ENCODE results near the gene NCOA1. TPM values are rescaled to one million over a fixed set of nuclear protein-coding genes. Genes with fewer than 3 reads are reported as not detected.

Gene NCOA1
- polyA plus RNA-seq, 1 donor (not counting 4 experiments of a cell fraction or from before 2014, with no cell fraction given) = 5.0 TPM

DNA sequence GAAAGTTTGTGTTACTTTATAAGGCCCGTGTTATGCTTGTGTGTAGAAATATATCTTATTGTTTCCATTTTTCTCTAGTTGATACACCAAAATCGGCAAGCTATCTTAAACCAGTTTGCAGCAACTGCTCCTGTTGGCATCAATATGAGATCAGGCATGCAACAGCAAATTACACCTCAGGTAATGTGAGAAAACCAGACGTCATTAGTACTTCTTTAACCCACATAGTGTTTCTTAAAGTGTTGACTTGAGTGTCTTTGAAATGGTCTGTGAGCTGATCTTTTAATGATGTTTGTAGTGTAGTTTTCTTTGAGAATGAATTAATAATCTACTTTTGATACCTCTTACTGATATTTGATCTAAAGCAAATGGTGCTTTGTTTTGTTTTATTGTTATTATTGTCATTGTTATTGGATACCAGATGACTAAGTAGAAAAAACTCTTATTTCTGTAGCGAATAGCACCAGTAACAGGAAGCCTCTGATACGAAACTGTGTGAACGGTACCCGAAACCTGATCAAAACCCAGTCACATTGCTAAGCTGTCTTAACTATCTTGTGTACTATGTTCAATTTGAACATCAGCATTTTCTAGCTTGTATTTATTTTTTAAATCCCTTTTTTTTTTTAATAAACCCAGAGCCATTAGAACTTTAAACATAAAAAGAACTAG, 248.4 kb downstream of the NCOA1 start:
- DNase-seq (ENCODE audit: low read depth, low spot score) = no peak
- Histone ChIP-seq H3K79me2 (ENCODE audit: control insufficient read depth, insufficient read depth, low read length) (no peaks in the 10 kb centered on the region), H3K4me1 (ENCODE audit: control insufficient read depth, extremely low read depth, insufficient read depth, low read length) (no peaks in the 10 kb centered on the region), H3K9me3 (ENCODE audit: control insufficient read depth, low read depth, low read length) (no peaks in the 10 kb centered on the region), H3K27ac (ENCODE audit: control insufficient read depth, insufficient read depth, low read length) (no peak overlapping the region), H3K9me1 (ENCODE audit: control insufficient read depth, extremely low read depth, insufficient read depth, low read length) (no peaks in the 10 kb centered on the region), H3K27me3 (ENCODE audit: control insufficient read depth, extremely low read depth, insufficient read depth, low read length) (no peaks in the 10 kb centered on the region), H4K20me1 (ENCODE audit: control insufficient read depth, extremely low read depth, insufficient read depth, low read length) (no peaks in the 10 kb centered on the region), H3K4me2 (ENCODE audit: control insufficient read depth, extremely low read depth, insufficient read depth, low read depth, low read length) (no peak overlapping the region), H3K4me3 (ENCODE audit: control insufficient read depth in 2 of 3, extremely low read depth in 1 of 3, insufficient read depth in 2 of 3, low read depth in 1 of 3, low read length in 3 of 3) (no peak overlapping the region), H3K9ac (ENCODE audit: control insufficient read depth, extremely low read depth, insufficient read depth, low read length) (no peak overlapping the region), H2AFZ (ENCODE audit: control insufficient read depth, low read length) (no peak overlapping the region), H3K36me3 (ENCODE audit: control insufficient read depth in 2 of 2, extremely low read depth in 1 of 2, insufficient read depth in 2 of 2, low read length in 2 of 2) (no peaks in the 10 kb centered on the region)
- TF ChIP-seq, protein P1, sequence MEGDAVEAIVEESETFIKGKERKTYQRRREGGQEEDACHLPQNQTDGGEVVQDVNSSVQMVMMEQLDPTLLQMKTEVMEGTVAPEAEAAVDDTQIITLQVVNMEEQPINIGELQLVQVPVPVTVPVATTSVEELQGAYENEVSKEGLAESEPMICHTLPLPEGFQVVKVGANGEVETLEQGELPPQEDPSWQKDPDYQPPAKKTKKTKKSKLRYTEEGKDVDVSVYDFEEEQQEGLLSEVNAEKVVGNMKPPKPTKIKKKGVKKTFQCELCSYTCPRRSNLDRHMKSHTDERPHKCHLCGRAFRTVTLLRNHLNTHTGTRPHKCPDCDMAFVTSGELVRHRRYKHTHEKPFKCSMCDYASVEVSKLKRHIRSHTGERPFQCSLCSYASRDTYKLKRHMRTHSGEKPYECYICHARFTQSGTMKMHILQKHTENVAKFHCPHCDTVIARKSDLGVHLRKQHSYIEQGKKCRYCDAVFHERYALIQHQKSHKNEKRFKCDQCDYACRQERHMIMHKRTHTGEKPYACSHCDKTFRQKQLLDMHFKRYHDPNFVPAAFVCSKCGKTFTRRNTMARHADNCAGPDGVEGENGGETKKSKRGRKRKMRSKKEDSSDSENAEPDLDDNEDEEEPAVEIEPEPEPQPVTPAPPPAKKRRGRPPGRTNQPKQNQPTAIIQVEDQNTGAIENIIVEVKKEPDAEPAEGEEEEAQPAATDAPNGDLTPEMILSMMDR (optimal IDR thresholded peaks at IDR 0.05 in 1 of 3, IDR thresholded peaks at IDR 0.05 in 1 of 3, conservative IDR thresholded peaks at IDR 0.05 in 1 of 3; ENCODE audit: extremely low read depth in 1 of 3, insufficient read depth in 2 of 3, low read length in 3 of 3) = no peak
- no peak for TF ChIP-seq EZH2 (IDR thresholded peaks at IDR 0.05; ENCODE audit: low read length)
- dilution Hi-C loops (cut with MboI; ENCODE audit: extremely low pct_ligation_motif_present, low sequenced_read_pairs) = no loop called here
- FAIRE-seq = no peak

DNA sequence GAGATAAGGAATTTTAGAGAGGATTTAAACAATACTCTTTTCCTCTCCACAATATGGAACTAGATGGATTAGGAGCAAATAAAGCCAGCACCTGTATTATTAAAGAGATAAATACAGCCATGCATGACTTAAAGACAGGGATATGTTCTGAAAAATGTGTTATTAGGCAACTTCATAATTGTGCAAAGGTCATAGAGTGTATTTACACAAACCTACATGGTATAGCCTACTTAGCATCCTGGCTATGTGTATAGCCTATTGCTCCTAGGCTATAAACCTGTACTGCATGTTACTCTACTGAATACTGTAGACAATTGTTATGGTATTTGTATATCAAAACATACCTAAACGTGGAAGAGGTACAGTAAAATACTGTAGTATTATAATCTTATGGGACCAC, 249.1 kb downstream of the NCOA1 start:
- dilution Hi-C loops (cut with MboI; ENCODE audit: extremely low pct_ligation_motif_present, low sequenced_read_pairs) = no loop called here
- Histone ChIP-seq H3K9me3 (ENCODE audit: control insufficient read depth, low read depth, low read length) (no peaks in the 10 kb centered on the region), H3K4me2 (ENCODE audit: control insufficient read depth, extremely low read depth, insufficient read depth, low read depth, low read length) (no peak overlapping the region), H3K4me1 (ENCODE audit: control insufficient read depth, extremely low read depth, insufficient read depth, low read length) (no peaks in the 10 kb centered on the region), H3K27me3 (ENCODE audit: control insufficient read depth, extremely low read depth, insufficient read depth, low read length) (no peaks in the 10 kb centered on the region), H3K4me3 (ENCODE audit: control insufficient read depth in 2 of 3, extremely low read depth in 1 of 3, insufficient read depth in 2 of 3, low read depth in 1 of 3, low read length in 3 of 3) (no peak overlapping the region), H3K27ac (ENCODE audit: control insufficient read depth, insufficient read depth, low read length) (no peak overlapping the region), H3K79me2 (ENCODE audit: control insufficient read depth, insufficient read depth, low read length) (no peaks in the 10 kb centered on the region), H4K20me1 (ENCODE audit: control insufficient read depth, extremely low read depth, insufficient read depth, low read length) (no peaks in the 10 kb centered on the region), H3K9ac (ENCODE audit: control insufficient read depth, extremely low read depth, insufficient read depth, low read length) (no peak overlapping the region), H3K36me3 (ENCODE audit: control insufficient read depth in 2 of 2, extremely low read depth in 1 of 2, insufficient read depth in 2 of 2, low read length in 2 of 2) (no peaks in the 10 kb centered on the region), H3K9me1 (ENCODE audit: control insufficient read depth, extremely low read depth, insufficient read depth, low read length) (no peaks in the 10 kb centered on the region), H2AFZ (ENCODE audit: control insufficient read depth, low read length) (no peak overlapping the region)
- no peak for DNase-seq (ENCODE audit: low read depth, low spot score)
- no peak for FAIRE-seq
- TF ChIP-seq, protein P1 (optimal IDR thresholded peaks at IDR 0.05 in 1 of 3, IDR thresholded peaks at IDR 0.05 in 1 of 3, conservative IDR thresholded peaks at IDR 0.05 in 1 of 3; ENCODE audit: extremely low read depth in 1 of 3, insufficient read depth in 2 of 3, low read length in 3 of 3) = no peak

Measured in keratinocyte (primary cell).